Heart left ventricle (tissue), 13 donors: ENCODE data around the gene TARS2.

Source experiments
- CTCF ChIP-seq, 12 donors: fragments of 200-600 bp; sonication (generic) in 4 of 12; IDR thresholded peaks; one replicate each; pipeline versions ENCODE4 v1.5.0 to v1.8.0; 2018 to 2022; ENCODE audit warnings: antibody characterized with exemption in 12 of 12, mild to moderate bottlenecking in 5 of 12
- POLR2A ChIP-seq, 2 donors: fragments of 450-650 bp; IDR thresholded peaks; one replicate each; pipeline ENCODE4 v1.6.1; 2017; ENCODE audit warnings: antibody characterized with exemption in 2 of 2, mild to moderate bottlenecking in 2 of 2, moderate library complexity in 2 of 2
- donor health status: ischemic (EF 13 %, LVEDD 7.1; RV severe dilation, severe dysfunction).
- donor health status: DM: no; HTN: yes; CAD: no.
- donor health status: DM: no; HTN: no; CAD: no.
- donor health status: ischemic (EF 25% LVEDD 6.9; RV normal size, moderate dysfunction).
- donor health status: ischemic (EF 25% LVEDD 5.7; RV mildly dilated, moderate dysfunction).
- donor health status: ischemic (EF 35%, LVEDD 5.7; RV mildly dilated, moderate dysfunction).
- donor health status: nonischemic (EF 11% LVEDD 7.7; RV severe dilation, severe dysfunction).
- donor health status: DM: yes; HTN: yes; CAD: no.
- donor health status: PGD.
- donor health status: ischemic (EF 29% LVEDD 5.4; RV normal size, mild dysfunction).
- donor health status: nonischemic (EF 23%, LVEDD 6.1; RV moderate dilation, normal function).

GRCh38 chr1:150476754-150477153 lies 10.5 kb upstream of the TARS2 start:
- no peak for TF ChIP-seq CTCF (IDR thresholded peaks at IDR 0.05)
- TF ChIP-seq POLR2A (IDR thresholded peaks at IDR 0.05), result no peak
